IPS DF 6.9 (cell line): ENCODE results near the gene STRN4.
"Not testable (repeated sequence)": the region's sequence is repeated elsewhere in the genome, so short reads cannot be mapped to it uniquely, and the experiment has no call there.

ENCODE experiments used
- DNase-seq: peaks from one replicate; pipeline ENCODE4 v3.0.0-alpha.2; 2013; ENCODE audit warnings: low read depth, low spot score
- H3K27ac ChIP-seq: one replicate; pipeline ENCODE4 v1.5.1; 2013; ENCODE audit warnings: low read length, control low read depth
- H3K27me3 ChIP-seq: 2 replicates; pipeline ENCODE4 v1.6.1; 2013; ENCODE audit warnings: mild to moderate bottlenecking, low read length; ENCODE audit not compliant: control insufficient read depth, insufficient read depth
- H3K36me3 ChIP-seq: 2 replicates; pipeline ENCODE4 v1.6.1; 2013; ENCODE audit warnings: low read length; ENCODE audit not compliant: control insufficient read depth, insufficient read depth
- H3K4me1 ChIP-seq: 2 replicates; pipeline ENCODE4 v1.6.1; 2013; ENCODE audit warnings: low read length; ENCODE audit not compliant: control insufficient read depth, insufficient read depth
- H3K4me3 ChIP-seq: 2 replicates; pipeline ENCODE4 v1.5.1; 2013; ENCODE audit warnings: mild to moderate bottlenecking, low read length
- H3K9me3 ChIP-seq: 2 replicates; pipeline ENCODE4 v1.6.1; 2013; ENCODE audit warnings: low read length, inconsistent platforms; ENCODE audit not compliant: control insufficient read depth, insufficient read depth
- WGBS: extraction: QIAGEN DNeasy Blood & Tissue Kit; methylation state at CpG from one replicate; pipeline ENCODE4 v1.1.7; 2013; ENCODE audit warnings: mixed read lengths, missing lambda C conversion rate; ENCODE audit not compliant: insufficient read length, insufficient coverage; 5-methylcytosine and 5-hydroxymethylcytosine counted together

The STRN4 gene

DNA sequence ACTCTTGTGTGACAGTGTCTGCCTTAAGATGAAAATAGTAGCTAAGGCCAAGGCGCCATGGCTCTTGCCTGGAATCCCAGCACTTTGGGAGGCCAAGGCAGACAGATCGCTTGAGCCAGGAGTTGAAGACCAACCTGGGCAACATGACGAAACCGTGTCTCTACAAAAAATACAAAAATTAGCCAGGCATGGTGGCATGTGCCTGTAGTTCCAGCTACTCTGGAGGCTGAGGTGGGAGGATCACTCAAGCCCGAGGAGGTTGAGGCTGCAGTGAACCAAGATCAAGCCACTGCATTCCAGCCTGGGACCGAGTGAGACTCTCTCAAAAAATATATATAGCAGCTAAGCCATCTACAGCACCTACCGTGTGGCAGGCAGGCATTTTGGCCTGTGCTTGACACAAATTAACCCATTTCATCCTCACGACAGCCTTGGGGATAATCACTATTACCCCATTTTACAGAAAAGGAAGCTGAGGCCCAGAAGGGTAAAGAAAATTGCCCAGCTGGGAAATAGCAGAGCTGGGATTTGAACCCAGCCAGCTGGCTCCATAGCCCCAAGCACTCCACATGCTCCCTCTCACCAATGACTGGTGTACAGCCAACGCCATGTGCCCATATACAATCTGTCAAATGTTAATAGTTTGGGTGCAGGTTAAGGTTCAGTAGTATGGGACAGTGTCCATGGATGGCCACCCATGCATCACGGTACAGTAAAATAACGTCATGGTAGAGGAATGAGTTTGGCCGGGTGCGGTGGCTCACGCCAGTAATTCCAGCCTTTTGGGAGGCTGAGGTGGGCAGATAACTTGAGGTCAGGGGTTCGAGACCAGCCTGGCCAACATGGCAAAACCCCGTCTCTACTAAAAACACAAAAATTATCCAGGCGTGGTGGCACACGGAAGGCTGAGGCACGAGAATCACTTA is 39.1 kb upstream of the STRN4 start:
- H3K36me3 ChIP-seq: peaks cover 23% of the 10 kb centered on the region
- H3K4me3 ChIP-seq: no peak overlapping the region; the same call in 1 of the 2 replicates
- DNase-seq: no peak
- H3K27ac ChIP-seq: no peak overlapping the region
- H3K27me3 ChIP-seq: no peaks in the 10 kb centered on the region
- peaks cover 7% of the 10 kb centered on the region; the same call in 1 of the 2 replicates for H3K4me1 ChIP-seq
- H3K9me3 ChIP-seq: no peaks in the 10 kb centered on the region
- no CpG with 5 or more reads among the region's 19 CpGs for WGBS

DNA sequence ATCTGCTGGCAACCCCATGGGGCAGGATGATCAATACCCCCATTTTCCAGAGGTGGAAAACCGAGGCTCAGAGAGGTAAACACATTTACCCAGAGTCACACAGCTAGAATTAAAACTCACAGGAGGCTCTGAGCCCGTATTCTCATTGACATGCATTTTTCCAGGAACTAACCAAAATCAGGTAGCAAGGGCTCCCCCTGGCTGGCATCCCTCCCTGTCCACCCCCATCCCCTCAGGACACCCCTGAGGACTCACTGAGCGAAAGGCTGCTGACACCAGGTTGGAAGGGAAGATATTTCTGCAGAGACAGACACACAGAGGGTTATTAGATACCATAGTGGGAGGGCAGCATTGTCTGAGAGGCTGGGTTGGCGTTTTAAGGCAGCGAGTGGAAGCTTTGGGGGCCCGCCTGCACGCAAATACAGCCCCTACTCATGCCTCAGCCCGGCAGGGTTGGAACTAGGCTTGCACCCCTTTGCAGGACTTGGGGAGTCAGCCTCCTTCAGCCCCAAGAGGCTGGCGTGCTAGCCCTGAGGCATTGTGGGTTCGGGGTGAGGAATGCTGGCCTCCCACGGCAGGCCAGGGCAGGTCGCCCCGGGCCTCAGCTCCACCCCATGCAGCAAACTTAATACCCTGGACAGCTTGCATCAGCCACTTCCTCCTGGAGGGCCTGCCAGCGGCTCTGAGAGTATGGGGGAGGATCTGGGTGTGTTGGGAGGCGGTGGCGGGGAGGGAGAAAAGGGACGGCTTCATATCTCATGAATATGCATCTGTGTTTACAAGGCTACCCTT is 38.2 kb upstream of the STRN4 start:
- DNase-seq: no peak
- H3K4me3 ChIP-seq: no peak overlapping the region; the same call in 1 of the 2 replicates
- no peaks in the 10 kb centered on the region for H3K9me3 ChIP-seq
- H3K27ac ChIP-seq: no peak overlapping the region
- no peaks in the 10 kb centered on the region for H3K27me3 ChIP-seq
- peaks cover 23% of the 10 kb centered on the region for H3K36me3 ChIP-seq
- H3K4me1 ChIP-seq: peaks cover 7% of the 10 kb centered on the region; the same call in 1 of the 2 replicates
- no CpG with 5 or more reads among the region's 17 CpGs for WGBS

DNA sequence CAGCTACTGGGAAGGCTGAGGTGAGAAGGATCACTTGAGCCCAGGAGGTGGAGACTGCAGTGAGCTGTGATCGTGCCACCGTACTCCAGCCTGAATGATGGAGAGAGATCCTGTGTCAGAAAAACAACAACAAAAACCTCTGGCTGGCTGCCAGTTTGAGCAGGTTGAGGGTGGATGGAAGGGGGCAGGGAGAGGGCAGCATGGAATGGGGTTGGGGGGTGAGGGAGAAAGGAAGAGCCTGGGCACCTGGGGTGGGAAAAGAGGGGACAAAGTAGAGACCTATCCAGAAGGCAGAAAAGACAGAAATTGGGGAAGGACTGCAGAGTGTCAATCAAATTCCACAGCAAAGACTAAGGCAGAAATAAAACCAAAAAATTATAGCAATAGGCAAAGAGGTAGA is 37.4 kb upstream of the STRN4 start:
- Histone ChIP-seq H3K36me3 (peaks cover 29% of the 10 kb centered on the region), H3K27ac (no peak overlapping the region), H3K27me3 (no peaks in the 10 kb centered on the region), H3K4me3 (no peak overlapping the region), H3K4me1 (peaks cover 7% of the 10 kb centered on the region; the same call in 1 of the 2 replicates), H3K9me3 (no peaks in the 10 kb centered on the region)
- no CpG with 5 or more reads among the region's 2 CpGs for WGBS
- DNase-seq: no peak

DNA sequence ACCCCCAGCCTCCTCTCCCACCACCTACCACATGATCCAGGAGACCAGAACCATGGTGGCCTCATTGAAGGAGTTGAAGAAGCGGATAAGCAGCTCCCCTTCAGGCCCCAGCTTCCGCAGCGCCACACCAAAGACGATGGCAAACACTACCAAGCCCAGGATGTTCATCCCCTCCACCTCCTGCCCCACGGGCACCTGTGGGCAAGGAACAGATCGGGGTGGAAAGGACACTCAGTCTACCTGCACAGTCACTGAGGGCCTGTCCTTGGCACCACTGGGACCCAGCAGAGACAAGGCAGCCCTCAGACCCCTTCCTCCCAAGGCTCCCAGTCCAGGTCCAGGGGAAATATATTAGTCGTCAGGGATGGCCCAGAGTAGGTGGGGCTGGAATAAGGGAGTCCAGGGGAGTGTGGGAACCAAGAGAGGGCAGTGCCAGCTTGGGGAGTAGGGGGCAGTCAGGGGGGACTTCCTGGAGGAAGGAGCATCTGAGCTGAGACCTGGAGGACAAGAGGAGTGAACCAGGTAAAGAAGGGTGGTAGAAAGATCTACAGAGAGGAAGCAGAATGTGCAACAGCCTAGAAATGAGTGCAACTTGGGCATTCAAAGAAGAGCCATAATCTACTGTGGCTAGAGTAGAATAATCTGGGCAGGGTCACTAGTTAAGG is 36.2 kb upstream of the STRN4 start:
- Histone ChIP-seq H3K36me3 (peaks cover 35% of the 10 kb centered on the region), H3K4me1 (peaks cover 7% of the 10 kb centered on the region; the same call in 1 of the 2 replicates)

DNA sequence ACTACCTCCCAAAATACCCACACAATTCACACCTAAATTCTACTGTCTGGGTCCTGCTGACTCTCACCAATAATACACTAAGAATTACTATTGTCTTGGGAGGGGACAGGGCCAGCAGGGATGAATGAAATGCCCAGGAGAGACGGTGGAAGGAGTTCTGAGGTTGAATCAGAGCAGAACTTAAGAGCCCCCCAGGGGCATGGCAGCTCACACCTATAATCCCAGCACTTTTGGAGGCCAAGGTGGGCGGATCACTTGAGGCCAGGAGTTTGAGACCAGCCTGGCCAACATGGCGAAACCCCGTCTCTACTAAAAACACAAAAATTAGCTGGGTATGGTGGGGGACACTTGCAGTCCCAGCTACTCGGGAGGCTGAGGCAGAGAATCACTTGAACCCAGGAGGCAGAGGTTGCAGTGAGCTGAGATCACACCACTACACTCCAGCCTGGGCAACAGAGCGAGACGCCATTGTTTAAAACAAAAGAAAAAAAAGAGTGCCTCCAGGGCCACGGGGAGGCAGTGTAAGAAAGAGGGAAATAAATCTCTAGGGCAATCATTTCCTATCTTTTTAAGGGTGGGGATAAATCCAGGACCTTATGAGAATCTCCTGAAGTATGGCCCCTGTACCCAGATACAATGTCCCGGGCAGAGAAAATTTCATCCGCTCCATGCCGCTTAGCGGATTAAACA is 31.9 kb upstream of the STRN4 start:
- H3K9me3 ChIP-seq: not testable (repeated sequence)

More for the DNA sequence above, 36.2 kb upstream of the STRN4 start:
- no peaks in the 10 kb centered on the region for H3K9me3 ChIP-seq
- DNase-seq: no peak
- no peak overlapping the region for H3K4me3 ChIP-seq
- WGBS: no CpG with 5 or more reads among the region's 7 CpGs
- no peak overlapping the region for H3K27ac ChIP-seq
- no peaks in the 10 kb centered on the region for H3K27me3 ChIP-seq

DNA sequence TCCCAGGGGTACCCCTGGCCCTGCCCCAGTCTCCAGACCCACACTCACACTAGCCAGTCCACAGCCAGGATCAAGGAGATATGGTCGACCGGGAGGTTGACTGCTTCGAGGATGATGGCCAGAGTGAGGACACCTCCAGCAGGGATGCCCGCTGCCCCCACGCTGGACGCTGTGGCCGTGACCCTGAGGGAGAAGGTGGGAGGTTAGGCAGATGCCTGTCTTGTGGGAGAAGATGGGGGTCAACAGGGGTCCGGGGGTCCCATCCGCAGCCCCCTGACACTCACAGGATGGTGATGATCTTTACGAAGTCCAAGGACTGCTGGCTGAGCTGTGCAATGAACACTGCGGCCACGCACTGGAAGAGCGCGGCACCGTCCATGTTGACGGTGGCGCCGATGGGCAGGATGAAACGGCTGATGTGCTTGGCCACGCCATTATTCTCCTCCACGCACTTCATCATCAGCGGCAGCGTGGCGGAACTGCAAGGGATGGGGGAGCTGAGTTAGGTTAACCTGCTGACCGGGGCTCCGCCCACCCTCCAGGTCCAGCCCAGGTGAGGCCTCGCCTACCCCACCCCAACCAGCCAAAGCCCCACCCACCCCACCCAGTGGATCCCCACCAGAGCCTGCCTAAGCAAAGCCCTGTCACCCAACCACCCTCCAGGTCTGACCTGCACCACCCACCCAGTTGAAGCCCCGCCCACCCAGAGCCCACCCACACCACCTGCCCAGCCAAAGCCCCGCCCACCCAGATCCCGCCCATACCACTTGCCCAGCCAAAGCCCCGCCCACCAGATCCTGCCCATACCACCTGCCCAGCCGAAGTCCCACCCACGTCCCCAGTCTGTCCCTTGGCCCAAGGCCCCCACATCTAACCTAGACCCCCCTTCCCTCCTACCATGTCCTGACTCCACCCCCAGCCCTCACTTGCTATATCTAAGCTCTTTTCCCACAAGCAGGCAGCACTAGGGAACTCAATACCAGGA is 31.0 kb upstream of the STRN4 start:
- Histone ChIP-seq H3K36me3 (peaks cover 36% of the 10 kb centered on the region), H3K27ac (no peak overlapping the region), H3K4me3 (no peak overlapping the region), H3K27me3 (no peaks in the 10 kb centered on the region), H3K4me1 (no peaks in the 10 kb centered on the region), H3K9me3 (no peaks in the 10 kb centered on the region)
- no peak for DNase-seq
- no CpG with 5 or more reads among the region's 33 CpGs for WGBS

More for the DNA sequence above, 31.9 kb upstream of the STRN4 start:
- H3K36me3 ChIP-seq: peaks cover 43% of the 10 kb centered on the region
- DNase-seq, H3K4me3 ChIP-seq, H3K4me1 ChIP-seq, H3K27me3 ChIP-seq, H3K27ac ChIP-seq: not testable (repeated sequence)
- WGBS: no CpG with 5 or more reads among the region's 12 CpGs

DNA sequence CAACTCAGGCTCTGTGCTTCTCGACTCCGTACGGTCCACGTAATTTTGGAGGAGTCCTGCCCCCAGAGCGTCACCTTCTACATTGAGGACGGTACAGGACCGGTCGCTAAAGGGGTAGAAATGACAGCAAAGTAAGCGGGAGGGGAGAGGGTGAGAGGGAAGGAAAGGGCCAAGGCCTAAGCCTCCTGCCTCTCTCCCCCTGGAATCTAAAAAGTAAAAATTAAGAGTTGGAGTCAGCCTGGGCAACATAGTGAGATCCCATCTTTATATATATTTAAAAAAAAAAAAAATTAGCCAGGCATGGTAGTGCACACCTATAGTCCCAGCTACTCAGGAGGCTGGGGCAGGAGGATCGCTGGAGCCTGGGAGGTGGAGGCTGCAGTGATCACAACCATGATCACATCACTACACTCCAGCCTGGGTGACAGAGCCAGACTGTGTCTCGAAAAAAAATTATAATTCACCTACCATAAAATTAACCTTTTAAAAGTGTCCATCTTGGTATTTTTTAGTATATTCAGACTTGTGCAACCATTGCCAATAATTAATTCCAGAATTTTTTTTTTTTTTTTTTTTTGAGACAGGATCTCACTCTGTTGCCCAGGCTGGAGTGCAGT is 29.5 kb upstream of the STRN4 start:
- no peak for DNase-seq
- no CpG with 5 or more reads among the region's 11 CpGs for WGBS
- peaks cover 30% of the 10 kb centered on the region for H3K36me3 ChIP-seq

DNA sequence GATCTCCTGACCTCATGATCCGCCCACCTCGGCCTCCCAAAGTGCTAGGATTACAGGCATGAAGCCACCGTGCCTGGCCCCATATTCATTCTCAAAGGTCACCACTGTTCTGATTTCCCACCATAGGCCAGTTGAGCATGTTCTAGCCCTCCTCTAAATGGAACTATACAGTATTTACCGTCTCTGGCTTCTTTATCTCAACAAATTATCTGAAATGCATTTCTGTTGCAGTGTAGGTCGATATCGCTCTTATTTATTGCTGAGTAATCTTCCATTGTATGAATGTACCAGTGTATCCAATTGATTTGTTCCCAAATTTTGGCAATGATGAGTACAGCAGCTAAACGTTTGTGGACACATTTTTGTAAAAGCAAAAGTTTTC is 26.8 kb upstream of the STRN4 start:
- WGBS: no CpG with 5 or more reads among the region's 7 CpGs
- H3K36me3 ChIP-seq: peaks cover 18% of the 10 kb centered on the region
- no peak overlapping the region for H3K4me3 ChIP-seq
- H3K27me3 ChIP-seq: no peaks in the 10 kb centered on the region
- H3K9me3 ChIP-seq: no peaks in the 10 kb centered on the region
- no peak overlapping the region for H3K27ac ChIP-seq
- H3K4me1 ChIP-seq: no peaks in the 10 kb centered on the region
- DNase-seq: no peak

More for the DNA sequence above, 29.5 kb upstream of the STRN4 start:
- H3K4me3 ChIP-seq: no peak overlapping the region
- H3K4me1 ChIP-seq: no peaks in the 10 kb centered on the region
- H3K27ac ChIP-seq: no peak overlapping the region
- no peaks in the 10 kb centered on the region for H3K27me3 ChIP-seq
- H3K9me3 ChIP-seq: no peaks in the 10 kb centered on the region
